ENCODE data around the gene SLC29A4.

SLC29A4 gene

DNA sequence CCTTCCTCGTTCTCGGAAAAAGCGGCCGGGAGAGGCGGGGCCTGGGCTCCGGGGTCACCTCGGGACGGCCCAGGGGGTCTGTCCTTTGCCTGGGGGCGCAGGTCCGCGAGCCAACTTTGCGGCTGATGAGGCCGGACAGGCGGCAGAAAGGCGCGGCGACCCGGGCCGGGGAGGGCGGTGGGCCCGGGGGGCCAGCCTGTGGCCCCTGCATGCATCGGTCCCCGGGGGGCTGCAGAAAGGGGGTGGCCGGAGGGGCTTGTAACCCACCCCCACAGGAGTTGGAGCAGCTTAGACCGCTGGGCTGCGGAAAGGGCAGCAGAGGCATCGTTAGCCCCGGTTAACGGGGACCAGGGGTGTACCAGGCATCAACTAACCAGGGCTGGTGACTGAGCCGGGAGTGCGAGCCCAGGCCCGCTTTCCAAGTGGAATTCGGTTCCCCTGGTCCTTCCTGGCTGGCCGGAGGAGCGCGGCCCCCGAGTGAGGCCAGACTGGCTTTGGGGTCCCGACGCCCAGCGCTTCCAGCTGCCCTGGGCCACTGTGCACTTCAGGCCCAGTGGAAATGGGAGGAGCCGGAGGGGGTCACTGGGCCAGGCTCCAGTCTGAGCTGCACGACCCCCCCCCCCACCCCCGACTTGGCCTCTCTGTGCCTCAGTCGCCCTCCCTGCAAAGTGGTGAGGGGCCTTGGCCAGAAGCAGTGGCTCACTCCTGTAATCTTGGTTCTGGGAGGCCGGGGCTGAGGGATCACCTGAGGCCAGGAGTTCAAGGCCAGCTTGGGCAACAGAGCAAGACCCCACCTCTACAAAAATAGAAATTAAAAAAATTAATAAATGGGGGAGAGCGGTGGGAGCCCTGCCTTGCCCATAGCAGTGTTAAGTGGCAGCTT, 919 bp downstream of the SLC29A4 start:
- TF ChIP-seq, protein P1, sequence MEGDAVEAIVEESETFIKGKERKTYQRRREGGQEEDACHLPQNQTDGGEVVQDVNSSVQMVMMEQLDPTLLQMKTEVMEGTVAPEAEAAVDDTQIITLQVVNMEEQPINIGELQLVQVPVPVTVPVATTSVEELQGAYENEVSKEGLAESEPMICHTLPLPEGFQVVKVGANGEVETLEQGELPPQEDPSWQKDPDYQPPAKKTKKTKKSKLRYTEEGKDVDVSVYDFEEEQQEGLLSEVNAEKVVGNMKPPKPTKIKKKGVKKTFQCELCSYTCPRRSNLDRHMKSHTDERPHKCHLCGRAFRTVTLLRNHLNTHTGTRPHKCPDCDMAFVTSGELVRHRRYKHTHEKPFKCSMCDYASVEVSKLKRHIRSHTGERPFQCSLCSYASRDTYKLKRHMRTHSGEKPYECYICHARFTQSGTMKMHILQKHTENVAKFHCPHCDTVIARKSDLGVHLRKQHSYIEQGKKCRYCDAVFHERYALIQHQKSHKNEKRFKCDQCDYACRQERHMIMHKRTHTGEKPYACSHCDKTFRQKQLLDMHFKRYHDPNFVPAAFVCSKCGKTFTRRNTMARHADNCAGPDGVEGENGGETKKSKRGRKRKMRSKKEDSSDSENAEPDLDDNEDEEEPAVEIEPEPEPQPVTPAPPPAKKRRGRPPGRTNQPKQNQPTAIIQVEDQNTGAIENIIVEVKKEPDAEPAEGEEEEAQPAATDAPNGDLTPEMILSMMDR (IDR thresholded peaks at IDR 0.05), result no peak

DNA sequence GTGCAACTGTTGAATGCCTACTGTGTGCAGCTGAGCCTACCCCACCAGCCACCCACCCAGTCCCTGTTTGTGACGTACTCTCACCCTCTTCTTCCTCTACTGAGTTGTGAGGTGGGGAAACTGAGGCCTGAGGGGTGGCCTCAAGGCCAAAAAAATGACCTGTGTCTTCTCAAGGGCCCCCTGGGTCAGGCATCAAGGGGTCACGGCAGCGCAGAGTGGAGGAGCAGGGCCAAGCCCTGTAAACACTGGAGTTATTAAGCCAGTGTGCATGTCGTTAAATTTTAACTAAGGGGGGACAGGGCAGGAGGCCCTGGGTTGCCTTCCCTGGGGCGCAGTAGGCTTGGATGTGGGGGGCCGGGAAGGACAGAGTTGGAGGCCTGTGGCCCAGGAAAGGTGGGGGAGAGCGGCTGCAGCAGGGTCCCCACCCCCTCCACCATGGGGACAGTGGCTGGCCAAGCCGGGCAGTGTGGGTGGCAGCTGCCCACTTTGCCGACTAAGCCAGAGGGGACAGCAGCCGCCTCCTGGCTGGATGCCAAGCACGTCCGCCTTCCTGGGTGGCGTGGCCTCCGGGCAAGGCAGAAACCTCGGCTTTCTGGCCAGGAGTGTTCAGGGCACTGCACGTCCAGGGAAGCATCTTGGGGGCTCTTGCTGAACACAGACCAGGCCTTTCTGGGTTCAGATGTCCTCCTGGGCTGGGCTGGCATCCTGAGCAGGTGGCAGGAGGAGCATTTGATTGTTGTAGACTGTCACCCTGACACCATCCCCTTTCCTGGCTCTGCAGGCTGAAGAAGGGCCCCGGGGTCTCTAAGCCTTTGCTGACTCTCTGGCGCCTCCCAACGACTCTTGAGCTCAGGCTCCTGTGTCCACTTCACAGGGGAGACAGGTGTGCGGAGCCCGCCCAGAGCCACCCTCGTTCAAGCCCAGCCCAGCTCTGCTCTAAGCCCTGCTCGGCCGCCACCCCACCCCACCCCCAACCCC, 1.9 kb downstream of the SLC29A4 start:
- TF ChIP-seq, protein P1 (IDR thresholded peaks at IDR 0.05), result no peak

- TF ChIP-seq, protein P1 (IDR thresholded peaks at IDR 0.05), result no peak
Observed at GRCh38 chr7:5286933-5287332, 4.2 kb downstream of the SLC29A4 start.

GRCh38 chr7:5287802-5288201, 5.1 kb downstream of the SLC29A4 start:
- TF ChIP-seq, protein P1 (IDR thresholded peaks at IDR 0.05), result no peak

DNA sequence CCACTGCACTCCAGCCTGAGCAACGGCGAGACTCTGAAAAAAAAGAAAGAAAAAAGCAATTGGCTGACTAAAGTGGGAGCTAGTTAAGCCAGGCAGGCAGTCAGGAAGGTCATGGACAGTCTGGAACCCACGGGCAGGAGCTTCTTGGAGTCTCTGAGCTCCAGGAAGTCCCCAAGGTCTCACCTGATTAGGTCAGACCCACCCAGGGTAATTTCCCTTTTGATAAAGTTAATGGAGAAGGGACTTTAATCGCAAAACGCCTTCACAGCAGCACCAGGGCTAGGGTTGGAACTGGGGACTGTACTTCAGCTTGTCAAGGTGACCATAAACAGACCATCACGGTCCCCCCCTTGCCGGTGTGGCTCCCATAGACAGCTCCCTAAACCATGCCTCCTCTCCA, 6.6 kb downstream of the SLC29A4 start:
- TF ChIP-seq, protein P1 (IDR thresholded peaks at IDR 0.05), result no peak

- TF ChIP-seq, protein P1 (IDR thresholded peaks at IDR 0.05), result no peak
Observed at GRCh38 chr7:5291301-5291700, 8.6 kb downstream of the SLC29A4 start.

- TF ChIP-seq, protein P1 (IDR thresholded peaks at IDR 0.05), result no peak
Observed at GRCh38 chr7:5294169-5294987, 11.6 kb downstream of the SLC29A4 start.
